Stomach (tissue), 4 donors: ENCODE data around the gene SUPT4H1.

Experiments used
- CTCF ChIP-seq, 7 experiments: fragments of 450-650 bp in 4 of 7; fragments of 200-600 bp in 3 of 7; sonication (generic) in 3 of 7; IDR thresholded peaks; one replicate each; pipeline ENCODE4 v1.5.1; 2016 to 2019; ENCODE audit warnings: antibody characterized with exemption in 7 of 7, control low read depth in 2 of 7, mild to moderate bottlenecking in 1 of 7
- EP300 ChIP-seq: sonication (generic); formaldehyde crosslinking; IDR thresholded peaks from one replicate; pipeline ENCODE4 v1.6.1; 2017; ENCODE audit warnings: antibody characterized with exemption
- POLR2A ChIP-seq, 4 donors: fragments of 450-650 bp; IDR thresholded peaks; one replicate each; pipeline ENCODE4 v1.6.1; 2016; ENCODE audit warnings: antibody characterized with exemption in 4 of 4, control low read depth in 2 of 4, mild to moderate bottlenecking in 1 of 4, moderate library complexity in 1 of 4
- POLR2AphosphoS5 ChIP-seq, 3 donors: sonication (generic); formaldehyde crosslinking; IDR thresholded peaks; one replicate each; pipeline ENCODE4 v1.6.1; 2016; ENCODE audit warnings: antibody characterized with exemption in 3 of 3

- TF ChIP-seq CTCF (IDR thresholded peaks at IDR 0.05) (no peak), POLR2A (IDR thresholded peaks at IDR 0.05) (no peak), POLR2AphosphoS5 (IDR thresholded peaks at IDR 0.05) (no peak), EP300 (no peak)
Measured at GRCh38 chr17:58363457-58364185, 11.6 kb upstream of the SUPT4H1 start.
